Hepatocyte (in vitro differentiated cells): Measurements from ENCODE around the gene FBN1. TPM values are rescaled to one million over a fixed set of nuclear protein-coding genes. Genes with fewer than 3 reads are reported as not detected.

Source experiments
- DNase-seq: peaks from one replicate; pipeline ENCODE4 v3.0.0-alpha.2; 2016; ENCODE audit warnings: low spot score
- H2AFZ ChIP-seq: fragments of 200-600 bp; sonication (generic); 2 replicates; pipeline ENCODE4 v1.6.0; 2016; ENCODE audit warnings: antibody characterized with exemption, mild to moderate bottlenecking
- H3K27ac ChIP-seq: fragments of 200-600 bp; sonication (generic); 2 replicates; pipeline ENCODE4 v1.5.1; 2016; ENCODE audit warnings: mild to moderate bottlenecking
- H3K27me3 ChIP-seq: fragments of 200-600 bp; sonication (generic); 2 replicates; pipeline ENCODE4 v1.6.1; 2016
- H3K36me3 ChIP-seq: fragments of 200-600 bp; sonication (generic); replicated peaks from 2 replicates; pipeline ENCODE4 v1.5.1; 2016; ENCODE audit warnings: low read depth; ENCODE audit not compliant: insufficient read depth
- H3K4me1 ChIP-seq: fragments of 200-600 bp; sonication (generic); 2 replicates; pipeline ENCODE4 v1.5.1; 2016; ENCODE audit warnings: mild to moderate bottlenecking, moderate library complexity; ENCODE audit not compliant: insufficient read depth
- H3K4me2 ChIP-seq: fragments of 200-600 bp; sonication (generic); 2 replicates; pipeline ENCODE4 v1.6.0; 2016
- H3K4me3 ChIP-seq: fragments of 200-600 bp; sonication (generic); 2 replicates; pipeline ENCODE4 v1.5.1; 2016; ENCODE audit warnings: mild to moderate bottlenecking
- H3K79me2 ChIP-seq: fragments of 200-600 bp; sonication (generic); 2 replicates; pipeline ENCODE4 v1.6.0; 2017; ENCODE audit warnings: mild to moderate bottlenecking
- H3K9me2 ChIP-seq: fragments of 200-600 bp; sonication (generic); replicated peaks from 2 replicates; pipeline ENCODE4 v1.6.0; 2017; ENCODE audit warnings: mild to moderate bottlenecking; ENCODE audit not compliant: insufficient read depth
- H3K9me3 ChIP-seq: fragments of 200-600 bp; sonication (generic); 2 replicates; pipeline ENCODE4 v1.5.1; 2016; ENCODE audit warnings: low read depth, mild to moderate bottlenecking
- H4K20me1 ChIP-seq: fragments of 200-600 bp; sonication (generic); 2 replicates; pipeline ENCODE4 v1.6.0; 2016; ENCODE audit warnings: mild to moderate bottlenecking; ENCODE audit not compliant: insufficient read depth, poor library complexity, severe bottlenecking
- CTCF ChIP-seq: fragments of 200-600 bp; sonication (generic); IDR thresholded peaks from 2 replicates; pipeline ENCODE4 v1.5.1; 2016; ENCODE audit warnings: antibody characterized with exemption, mild to moderate bottlenecking; ENCODE audit not compliant: poor library complexity
- EZH2 ChIP-seq: fragments of 200-600 bp; sonication (generic); IDR thresholded peaks from 2 replicates; pipeline ENCODE4 v1.6.1; 2016; ENCODE audit warnings: antibody characterized with exemption, mild to moderate bottlenecking, borderline replicate concordance
- EZH2phosphoT487 ChIP-seq: fragments of 200-600 bp; sonication (generic); IDR thresholded peaks from one replicate; pipeline ENCODE4 v1.6.1; 2018; ENCODE audit warnings: antibody characterized with exemption, mild to moderate bottlenecking, low read depth, moderate library complexity; ENCODE audit not compliant: unreplicated experiment, severe bottlenecking
- WGBS: methylation state at CpG from one replicate; pipeline ENCODE4 v1.1.6; 2016; ENCODE audit warnings: low lambda C conversion rate; ENCODE audit errors: missing lambda C conversion rate; 5-methylcytosine and 5-hydroxymethylcytosine counted together
- polyA plus RNA-seq: library from polyadenylated mRNA; unstranded; fragments of >200 nt; fragmentation: Nextera tagmentation; extraction: Ambion mirVana; gene quantifications from 2 replicates; pipeline ENCODE4 v1.2.1, GENCODE V29; 2016
- total RNA-seq: library from RNA; depleted of rRNA; stranded (reverse); fragments of >200 nt; gene quantifications from 2 replicates; pipeline ENCODE4 v1.2.3, GENCODE V29; 2014

The FBN1 gene
- total and polyA plus RNA-seq, 2 experiments from 2014 or later: 76.6 to 199 TPM

GRCh38 chr15:48411971-48412591 is 233.4 kb downstream of the FBN1 start:
- Histone ChIP-seq H3K9me2 (no peaks in the 10 kb centered on the region), H3K36me3 (no peaks in the 10 kb centered on the region), H2AFZ (no peak overlapping the region), H3K9me3 (no peaks in the 10 kb centered on the region), H3K4me1 (no peaks in the 10 kb centered on the region), H3K4me2 (no peak overlapping the region), H4K20me1 (no peaks in the 10 kb centered on the region), H3K4me3 (no peak overlapping the region), H3K27ac (no peak overlapping the region), H3K27me3 (no peaks in the 10 kb centered on the region), H3K79me2 (no peaks in the 10 kb centered on the region)
- 87% methylated on average over 6 of the region's 6 CpGs for WGBS
- DNase-seq: no peak
- TF ChIP-seq EZH2: no peak
- no peak for TF ChIP-seq EZH2phosphoT487
- no peak for TF ChIP-seq CTCF

GRCh38 chr15:48409623-48410022 is 235.9 kb downstream of the FBN1 start:
- 81% methylated on average over 2 of the region's 2 CpGs for WGBS
- H4K20me1 ChIP-seq: no peaks in the 10 kb centered on the region
- no peak for DNase-seq
- H3K4me1 ChIP-seq: no peaks in the 10 kb centered on the region
- H3K4me2 ChIP-seq: no peak overlapping the region
- no peaks in the 10 kb centered on the region for H3K9me2 ChIP-seq
- no peaks in the 10 kb centered on the region for H3K9me3 ChIP-seq
- no peak overlapping the region for H3K4me3 ChIP-seq
- H3K36me3 ChIP-seq: no peaks in the 10 kb centered on the region
- H3K79me2 ChIP-seq: no peaks in the 10 kb centered on the region
- no peak for TF ChIP-seq EZH2
- no peak overlapping the region for H2AFZ ChIP-seq
- H3K27me3 ChIP-seq: no peaks in the 10 kb centered on the region
- no peak overlapping the region for H3K27ac ChIP-seq

GRCh38 chr15:48408327-48408726 is 237.2 kb downstream of the FBN1 start:
- no peaks in the 10 kb centered on the region for H3K9me3 ChIP-seq
- no peaks in the 10 kb centered on the region for H3K4me1 ChIP-seq
- H3K27ac ChIP-seq: no peak overlapping the region
- H4K20me1 ChIP-seq: no peaks in the 10 kb centered on the region
- no peaks in the 10 kb centered on the region for H3K27me3 ChIP-seq
- no peak overlapping the region for H3K4me2 ChIP-seq
- H2AFZ ChIP-seq: no peak overlapping the region
- TF ChIP-seq EZH2 (no peak), EZH2phosphoT487 (no peak), CTCF (no peak)
- no peak overlapping the region for H3K4me3 ChIP-seq
- no peaks in the 10 kb centered on the region for H3K36me3 ChIP-seq
- H3K79me2 ChIP-seq: no peaks in the 10 kb centered on the region
- DNase-seq: no peak
- H3K9me2 ChIP-seq: no peaks in the 10 kb centered on the region

- H3K36me3 ChIP-seq: no peaks in the 10 kb centered on the region
- H3K9me2 ChIP-seq: no peaks in the 10 kb centered on the region
- H3K27me3 ChIP-seq: no peaks in the 10 kb centered on the region
- H3K27ac ChIP-seq: no peak overlapping the region
- H3K4me3 ChIP-seq: no peak overlapping the region
- H3K4me1 ChIP-seq: no peaks in the 10 kb centered on the region
- DNase-seq: no peak
- no peak overlapping the region for H3K4me2 ChIP-seq
- H3K9me3 ChIP-seq: no peaks in the 10 kb centered on the region
- no peaks in the 10 kb centered on the region for H3K79me2 ChIP-seq
- no peaks in the 10 kb centered on the region for H4K20me1 ChIP-seq
- WGBS: 88% methylated on average over 1 of the region's 1 CpG
- TF ChIP-seq CTCF (no peak), EZH2phosphoT487 (no peak), EZH2 (no peak)
- H2AFZ ChIP-seq: no peak overlapping the region
Measured at GRCh38 chr15:48407646-48408045, 237.9 kb downstream of the FBN1 start.
